ENCODE measurements around the gene MROH2B. TPM values are rescaled to one million over a fixed set of nuclear protein-coding genes. Genes with fewer than 3 reads are reported as not detected.

MROH2B gene
- polyA plus RNA-seq, 1 donor (not counting 4 experiments of a cell fraction or from before 2014, with no cell fraction given) = not detected

DNA sequence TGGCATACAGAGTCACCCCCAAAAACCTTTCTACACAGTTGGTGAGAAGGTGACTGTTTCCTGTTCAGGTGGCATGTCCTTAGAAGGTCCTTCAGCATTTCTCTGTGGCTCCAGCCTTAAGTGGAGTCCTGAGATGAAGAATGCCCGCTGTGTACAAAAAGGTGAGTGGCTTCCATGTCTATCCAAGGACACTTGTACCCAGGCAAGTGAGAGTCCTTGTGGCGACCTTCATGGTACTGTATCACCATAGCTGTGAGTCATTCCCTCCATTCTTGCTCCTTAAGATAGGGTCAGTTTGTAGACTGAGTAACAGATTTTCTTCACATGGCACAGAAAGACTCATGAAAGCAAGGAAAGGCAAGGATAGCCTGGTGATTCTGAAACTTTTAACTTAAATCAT is 98.7 kb downstream of the MROH2B start:
- Histone ChIP-seq H3K9me1 (ENCODE audit: control insufficient read depth, extremely low read depth, insufficient read depth, low read length) (no peaks in the 10 kb centered on the region), H4K20me1 (ENCODE audit: control insufficient read depth, extremely low read depth, insufficient read depth, low read length) (no peaks in the 10 kb centered on the region), H3K79me2 (ENCODE audit: control insufficient read depth, insufficient read depth, low read length) (no peaks in the 10 kb centered on the region), H3K4me1 (ENCODE audit: control insufficient read depth, extremely low read depth, insufficient read depth, low read length) (no peaks in the 10 kb centered on the region), H3K27me3 (ENCODE audit: control insufficient read depth, extremely low read depth, insufficient read depth, low read length) (no peaks in the 10 kb centered on the region), H3K4me3 (ENCODE audit: control insufficient read depth in 2 of 3, extremely low read depth in 1 of 3, insufficient read depth in 2 of 3, low read depth in 1 of 3, low read length in 3 of 3) (no peak overlapping the region), H3K27ac (ENCODE audit: control insufficient read depth, insufficient read depth, low read length) (no peak overlapping the region), H3K9me3 (ENCODE audit: control insufficient read depth, low read depth, low read length) (no peaks in the 10 kb centered on the region), H2AFZ (ENCODE audit: control insufficient read depth, low read length) (no peak overlapping the region), H3K36me3 (ENCODE audit: control insufficient read depth in 2 of 2, extremely low read depth in 1 of 2, insufficient read depth in 2 of 2, low read length in 2 of 2) (no peaks in the 10 kb centered on the region), H3K9ac (ENCODE audit: control insufficient read depth, extremely low read depth, insufficient read depth, low read length) (no peak overlapping the region), H3K4me2 (ENCODE audit: control insufficient read depth, extremely low read depth, insufficient read depth, low read depth, low read length) (no peak overlapping the region)
- no peak for DNase-seq (ENCODE audit: low read depth, low spot score)
- FAIRE-seq = no peak
- dilution Hi-C loops (cut with MboI; ENCODE audit: extremely low pct_ligation_motif_present, low sequenced_read_pairs) = no loop called here
- no peak for TF ChIP-seq EZH2 (IDR thresholded peaks at IDR 0.05; ENCODE audit: low read length)
- TF ChIP-seq, protein P1, sequence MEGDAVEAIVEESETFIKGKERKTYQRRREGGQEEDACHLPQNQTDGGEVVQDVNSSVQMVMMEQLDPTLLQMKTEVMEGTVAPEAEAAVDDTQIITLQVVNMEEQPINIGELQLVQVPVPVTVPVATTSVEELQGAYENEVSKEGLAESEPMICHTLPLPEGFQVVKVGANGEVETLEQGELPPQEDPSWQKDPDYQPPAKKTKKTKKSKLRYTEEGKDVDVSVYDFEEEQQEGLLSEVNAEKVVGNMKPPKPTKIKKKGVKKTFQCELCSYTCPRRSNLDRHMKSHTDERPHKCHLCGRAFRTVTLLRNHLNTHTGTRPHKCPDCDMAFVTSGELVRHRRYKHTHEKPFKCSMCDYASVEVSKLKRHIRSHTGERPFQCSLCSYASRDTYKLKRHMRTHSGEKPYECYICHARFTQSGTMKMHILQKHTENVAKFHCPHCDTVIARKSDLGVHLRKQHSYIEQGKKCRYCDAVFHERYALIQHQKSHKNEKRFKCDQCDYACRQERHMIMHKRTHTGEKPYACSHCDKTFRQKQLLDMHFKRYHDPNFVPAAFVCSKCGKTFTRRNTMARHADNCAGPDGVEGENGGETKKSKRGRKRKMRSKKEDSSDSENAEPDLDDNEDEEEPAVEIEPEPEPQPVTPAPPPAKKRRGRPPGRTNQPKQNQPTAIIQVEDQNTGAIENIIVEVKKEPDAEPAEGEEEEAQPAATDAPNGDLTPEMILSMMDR (optimal IDR thresholded peaks at IDR 0.05 in 1 of 3, IDR thresholded peaks at IDR 0.05 in 1 of 3, conservative IDR thresholded peaks at IDR 0.05 in 1 of 3; ENCODE audit: extremely low read depth in 1 of 3, insufficient read depth in 2 of 3, low read length in 3 of 3) = no peak

DNA sequence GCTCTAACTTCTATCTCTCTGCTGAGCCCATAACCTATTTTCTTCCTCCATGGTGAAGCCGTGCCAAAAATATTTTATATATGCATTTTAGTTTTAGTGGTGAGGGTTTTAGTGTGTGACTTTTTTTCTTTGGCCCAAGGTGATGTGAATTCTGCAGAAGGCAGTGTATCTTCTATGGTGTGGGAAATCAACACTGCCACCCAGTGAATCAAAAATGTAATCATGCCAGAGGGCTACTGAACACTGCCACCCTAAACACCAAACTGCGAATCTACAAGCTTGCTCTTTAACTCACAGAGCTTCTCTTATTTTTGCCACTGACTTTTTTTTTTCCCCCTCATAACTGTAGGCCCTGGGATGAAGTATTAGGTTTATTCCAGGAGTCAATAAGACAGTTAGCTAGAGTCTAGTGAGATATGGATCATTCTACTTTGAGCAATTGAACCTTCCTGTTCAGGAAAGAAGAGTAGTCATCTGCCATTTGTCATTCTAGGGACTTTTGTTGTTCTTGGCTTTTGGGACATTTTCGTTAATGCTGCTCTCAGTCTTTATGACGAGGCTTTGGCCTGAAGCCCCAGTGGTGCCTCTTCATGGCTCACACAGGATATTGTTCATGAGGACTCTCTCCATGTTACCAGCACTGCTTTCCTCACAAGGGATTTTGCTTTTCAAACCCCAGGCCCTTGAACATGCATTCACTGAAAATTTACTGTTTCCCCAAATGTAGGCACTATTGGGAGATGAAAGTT is 108.8 kb downstream of the MROH2B start:
- Histone ChIP-seq H3K9me3 (ENCODE audit: control insufficient read depth, low read depth, low read length) (peaks cover 2% of the 10 kb centered on the region), H4K20me1 (ENCODE audit: control insufficient read depth, extremely low read depth, insufficient read depth, low read length) (no peaks in the 10 kb centered on the region), H3K27me3 (ENCODE audit: control insufficient read depth, extremely low read depth, insufficient read depth, low read length) (no peaks in the 10 kb centered on the region), H3K36me3 (ENCODE audit: control insufficient read depth in 2 of 2, extremely low read depth in 1 of 2, insufficient read depth in 2 of 2, low read length in 2 of 2) (no peaks in the 10 kb centered on the region), H3K4me3 (ENCODE audit: control insufficient read depth in 2 of 3, extremely low read depth in 1 of 3, insufficient read depth in 2 of 3, low read depth in 1 of 3, low read length in 3 of 3) (no peak overlapping the region), H2AFZ (ENCODE audit: control insufficient read depth, low read length) (no peak overlapping the region), H3K4me1 (ENCODE audit: control insufficient read depth, extremely low read depth, insufficient read depth, low read length) (no peaks in the 10 kb centered on the region), H3K9ac (ENCODE audit: control insufficient read depth, extremely low read depth, insufficient read depth, low read length) (no peak overlapping the region), H3K79me2 (ENCODE audit: control insufficient read depth, insufficient read depth, low read length) (no peaks in the 10 kb centered on the region), H3K27ac (ENCODE audit: control insufficient read depth, insufficient read depth, low read length) (no peak overlapping the region), H3K9me1 (ENCODE audit: control insufficient read depth, extremely low read depth, insufficient read depth, low read length) (no peaks in the 10 kb centered on the region), H3K4me2 (ENCODE audit: control insufficient read depth, extremely low read depth, insufficient read depth, low read depth, low read length) (no peak overlapping the region)
- DNase-seq (ENCODE audit: low read depth, low spot score) (no peak), FAIRE-seq (no peak)
- no peak for TF ChIP-seq EZH2 (IDR thresholded peaks at IDR 0.05; ENCODE audit: low read length)
- TF ChIP-seq, protein P1 (optimal IDR thresholded peaks at IDR 0.05 in 1 of 3, IDR thresholded peaks at IDR 0.05 in 1 of 3, conservative IDR thresholded peaks at IDR 0.05 in 1 of 3; ENCODE audit: extremely low read depth in 1 of 3, insufficient read depth in 2 of 3, low read length in 3 of 3) = peak in 1 of 3 experiments; percentile 12
- dilution Hi-C loops (cut with MboI; ENCODE audit: extremely low pct_ligation_motif_present, low sequenced_read_pairs) = no loop called here
